Activated naive CD4-positive, alpha-beta T cell treated with Interleukin-2 at 50 U/mL for 16 hours (primary cell): ENCODE measurements around the gene MYO1G.
A peak's percentile ranks its signal among the peaks of the same experiment; 100 is the strongest.
"Not testable (repeated sequence)": the region's sequence is repeated elsewhere in the genome, so short reads cannot be mapped to it uniquely, and the experiment has no call there.

Experiments
- DNase-seq: peaks from one replicate; pipeline ENCODE4 v3.0.0-alpha.2; 2020

Gene MYO1G

DNA sequence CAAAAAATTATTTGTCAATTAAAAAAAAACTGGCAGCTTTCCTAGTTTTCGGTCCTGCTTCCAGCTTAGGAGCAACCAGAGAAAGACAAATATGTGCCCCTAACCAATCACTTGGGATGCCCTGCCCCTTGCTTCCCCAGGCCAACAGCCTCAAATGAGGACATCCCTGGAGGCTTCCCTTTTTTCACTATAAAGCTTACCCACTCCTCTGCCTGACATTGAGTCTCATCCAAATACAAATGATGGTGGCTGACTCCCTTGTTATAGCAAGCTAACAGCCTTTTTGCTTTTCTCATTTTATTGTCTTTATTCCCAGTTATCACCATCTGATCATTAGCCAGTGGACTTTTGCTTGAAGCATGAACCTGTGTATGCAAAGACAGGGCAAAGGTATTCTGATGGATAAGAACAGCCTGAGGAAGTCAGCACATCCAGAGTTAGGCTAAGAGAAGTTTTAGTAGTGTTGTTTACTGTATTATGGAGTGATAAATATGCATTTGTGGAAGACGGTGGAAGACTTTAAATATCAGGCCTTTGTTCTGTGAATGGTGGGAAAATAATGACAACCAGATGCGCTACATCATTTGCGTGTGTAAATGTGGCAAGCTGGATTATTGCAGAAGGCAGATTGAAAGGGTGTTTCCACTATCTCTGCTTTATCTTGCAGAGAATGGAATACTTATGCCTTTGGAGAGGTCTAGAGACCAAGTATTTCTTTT is 19.5 kb upstream of the MYO1G start:
- no peak for DNase-seq

DNA sequence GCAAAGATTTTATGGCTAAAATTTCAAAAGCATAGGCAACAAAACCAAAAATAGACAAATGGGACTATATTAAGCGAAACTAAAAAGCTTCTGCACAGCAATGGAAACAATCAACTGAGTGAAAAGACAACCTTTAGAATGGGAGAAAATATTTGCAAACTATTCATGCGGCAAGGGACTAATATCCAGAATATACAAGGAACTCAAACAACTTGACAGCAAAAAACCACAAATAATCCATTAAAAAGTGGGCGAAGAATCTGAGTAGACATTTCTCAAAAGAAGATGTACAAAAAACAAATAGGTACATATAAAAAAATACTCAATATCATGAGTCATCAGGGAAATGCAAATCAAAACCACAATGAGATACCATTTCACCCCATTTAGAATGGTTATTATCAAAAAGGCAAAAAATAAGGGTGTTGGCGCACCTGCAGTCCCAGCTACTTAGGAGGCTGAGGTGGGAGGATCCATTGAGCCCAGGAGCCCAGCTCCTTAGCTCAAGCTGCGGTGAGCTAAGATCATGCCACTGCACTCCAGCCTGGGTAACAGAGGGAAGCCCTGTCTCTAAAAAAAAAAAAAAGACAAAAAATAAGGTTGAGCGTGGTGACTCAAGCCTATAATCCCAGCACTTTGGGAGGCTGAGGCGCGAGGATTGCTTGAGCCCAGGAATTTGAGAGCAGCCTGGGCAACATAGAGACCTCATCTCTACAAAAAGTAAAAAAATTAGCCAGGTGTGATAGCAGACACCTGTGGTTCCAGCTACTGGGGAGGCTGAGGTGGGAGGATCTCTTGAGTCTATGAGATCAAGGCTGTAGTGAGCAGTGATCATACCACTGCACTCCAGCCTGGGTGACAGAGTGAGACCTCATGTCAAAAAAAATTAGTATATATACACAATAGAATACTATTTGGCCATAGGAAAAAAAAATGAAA is 17.0 kb upstream of the MYO1G start:
- DNase-seq: no peak

DNA sequence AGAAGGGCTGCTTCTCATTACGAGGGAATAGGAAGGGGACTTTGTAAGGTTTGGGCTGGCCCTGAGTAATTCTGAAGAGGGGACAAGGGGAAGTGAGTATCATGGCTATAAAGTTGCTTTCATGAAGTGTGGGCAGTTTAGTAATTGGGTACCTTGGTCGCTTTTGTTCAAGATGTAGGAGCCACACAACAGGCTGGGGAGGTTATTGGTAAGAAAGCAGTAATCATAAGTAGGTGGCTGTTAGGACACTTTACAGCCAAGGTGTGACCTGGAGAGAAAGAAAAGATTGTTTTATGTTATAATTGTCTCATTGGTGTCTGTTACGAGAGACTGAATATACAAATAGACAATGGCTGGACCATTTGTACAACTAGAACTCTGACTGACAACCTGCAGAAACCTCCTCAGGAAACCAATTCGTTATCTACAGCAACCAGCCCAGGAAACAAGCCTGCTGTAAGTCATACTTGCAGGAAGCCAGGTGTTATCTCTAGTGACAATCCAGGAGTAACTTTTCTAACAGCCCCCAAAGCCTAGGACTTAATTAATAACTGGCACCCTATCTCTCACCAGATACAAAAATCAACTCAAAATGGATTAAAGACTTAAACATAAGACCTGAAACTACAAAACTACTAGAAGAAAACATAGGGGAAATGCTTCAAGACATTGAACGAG is 16.2 kb upstream of the MYO1G start:
- no peak for DNase-seq

DNA sequence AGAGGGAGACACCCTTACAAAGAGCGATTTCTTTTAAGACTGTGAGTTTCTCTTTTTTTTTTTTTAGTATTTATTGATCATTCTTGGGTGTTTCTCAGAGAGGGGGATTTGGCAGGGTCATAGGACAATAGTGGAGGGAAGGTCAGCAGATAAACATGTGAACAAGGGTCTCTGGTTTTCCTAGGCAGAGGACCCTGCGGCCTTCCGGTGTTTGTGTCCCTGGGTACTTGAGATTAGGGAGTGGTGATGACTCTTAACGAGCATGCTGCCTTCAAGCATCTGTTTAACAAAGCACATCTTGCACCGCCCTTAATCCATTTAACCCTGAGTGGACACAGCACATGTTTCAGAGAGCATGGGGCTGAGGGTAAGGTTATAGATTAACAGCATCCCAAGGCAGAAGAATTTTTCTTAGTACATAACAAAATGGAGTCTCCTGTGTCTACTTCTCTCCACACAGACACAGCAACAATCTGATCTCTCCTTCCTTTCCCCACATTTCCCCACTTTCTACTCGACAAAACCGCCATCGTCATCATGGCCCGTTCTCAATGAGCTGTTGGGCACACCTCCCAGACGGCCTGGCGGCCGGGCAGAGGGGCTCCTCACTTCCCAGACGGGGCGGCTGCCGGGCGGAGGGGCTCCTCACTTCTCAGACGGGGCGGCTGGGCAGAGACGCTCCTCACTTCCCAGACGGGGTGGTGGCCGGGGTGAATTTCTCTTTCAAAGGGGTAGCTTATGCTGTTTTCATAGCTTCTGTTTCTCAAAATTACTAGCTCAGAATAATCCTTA is 13.4 kb upstream of the MYO1G start:
- not testable (repeated sequence) for DNase-seq

DNA sequence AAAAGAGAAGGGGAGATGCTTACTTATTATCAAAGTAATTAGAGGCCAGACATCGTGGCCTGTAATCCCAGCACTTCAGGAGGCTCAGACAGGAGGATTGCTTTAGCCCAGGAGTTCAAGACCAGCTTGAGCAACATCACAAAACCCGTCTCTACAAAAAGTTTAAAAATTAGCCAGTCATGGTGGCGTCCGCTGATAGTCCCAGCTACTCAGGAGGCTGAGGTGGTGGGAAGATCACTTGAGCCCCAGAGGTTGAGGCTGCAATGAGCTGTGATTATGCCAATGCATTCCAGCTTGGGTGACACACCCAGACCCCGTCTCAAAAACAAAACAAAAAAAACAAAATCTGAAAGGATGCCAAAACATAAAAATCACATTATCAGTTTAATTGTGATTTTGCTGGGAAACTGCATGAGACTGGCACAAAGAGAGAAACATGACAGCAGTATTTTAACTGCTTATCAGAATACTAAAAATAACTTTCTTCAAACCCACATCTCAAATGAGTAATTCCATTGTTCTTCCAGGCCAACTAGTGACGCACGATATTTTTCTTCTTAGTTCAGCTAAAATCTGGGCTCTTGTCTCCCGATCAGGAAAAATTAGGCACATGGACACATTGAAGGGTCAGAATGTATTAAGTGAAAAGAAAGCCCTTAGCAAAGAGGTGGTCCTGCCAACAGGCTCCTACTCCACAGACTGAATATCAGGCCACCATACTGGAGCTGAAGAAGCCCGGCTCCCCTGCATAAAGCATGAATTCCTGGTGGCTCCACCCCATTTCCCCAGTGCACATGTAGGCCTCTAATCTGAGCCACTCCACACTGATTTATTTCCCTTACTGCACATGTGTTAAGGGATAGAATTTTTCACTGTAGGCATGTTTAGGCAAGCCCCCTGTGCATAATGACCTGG is 11.6 kb upstream of the MYO1G start:
- DNase-seq: no peak

DNA sequence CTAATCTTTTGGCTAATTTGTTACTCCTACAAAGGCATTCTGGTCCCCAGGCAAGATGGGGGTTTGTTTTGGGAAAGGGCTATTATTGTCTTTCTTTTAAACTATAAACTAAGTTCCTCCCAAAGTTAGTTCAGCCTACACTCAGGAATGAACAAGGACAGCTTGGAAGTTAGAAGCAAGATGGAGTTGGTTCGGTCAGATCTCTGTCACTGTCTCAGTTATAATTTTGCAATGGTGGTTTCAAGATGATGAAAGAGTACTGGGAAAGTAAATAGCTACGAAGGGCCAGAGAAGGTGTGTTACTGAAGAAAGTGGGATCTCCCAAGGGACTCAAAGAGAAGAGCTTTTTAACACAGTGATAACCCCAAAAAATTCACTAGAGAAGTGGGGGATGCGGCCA is 10.3 kb upstream of the MYO1G start:
- no peak for DNase-seq

DNA sequence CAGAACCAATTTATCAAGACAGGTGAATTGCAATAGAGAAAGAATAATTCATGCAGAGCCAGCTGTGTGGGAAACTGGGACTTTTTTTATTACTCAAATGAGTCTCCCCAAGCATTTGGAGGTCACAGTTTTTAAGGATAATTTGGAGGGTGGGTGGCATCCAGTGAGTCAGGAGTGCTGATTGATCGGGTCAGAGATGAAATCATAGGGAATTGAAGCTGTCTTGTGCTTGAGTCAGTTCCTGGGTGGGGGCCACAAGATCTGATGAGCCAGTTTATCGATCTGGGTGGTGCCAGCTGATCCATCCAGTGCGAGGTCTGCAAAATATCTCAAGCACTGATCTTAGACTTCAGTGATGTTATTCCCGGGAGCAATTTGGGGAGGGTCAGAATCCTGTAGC is 9.9 kb upstream of the MYO1G start:
- no peak for DNase-seq

DNA sequence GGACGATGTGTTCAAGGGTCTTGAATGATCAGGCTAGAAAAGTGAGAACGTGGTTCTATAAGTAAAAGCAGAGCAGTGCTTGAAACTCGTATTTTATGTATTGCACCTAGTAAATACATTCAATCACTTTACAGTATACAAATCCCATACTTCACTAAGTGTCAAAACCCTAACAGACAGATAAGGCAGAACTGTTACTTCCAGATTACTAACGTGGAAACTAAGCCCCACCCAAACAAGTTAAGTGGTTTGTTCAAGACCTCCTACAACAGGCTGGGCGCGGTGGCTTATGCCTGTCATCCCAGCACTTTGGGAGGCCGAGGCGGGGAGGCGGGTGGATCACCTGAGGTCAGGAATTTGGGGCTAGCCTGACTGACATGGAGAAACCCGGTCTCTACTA is 9.2 kb upstream of the MYO1G start:
- DNase-seq: no peak

DNA sequence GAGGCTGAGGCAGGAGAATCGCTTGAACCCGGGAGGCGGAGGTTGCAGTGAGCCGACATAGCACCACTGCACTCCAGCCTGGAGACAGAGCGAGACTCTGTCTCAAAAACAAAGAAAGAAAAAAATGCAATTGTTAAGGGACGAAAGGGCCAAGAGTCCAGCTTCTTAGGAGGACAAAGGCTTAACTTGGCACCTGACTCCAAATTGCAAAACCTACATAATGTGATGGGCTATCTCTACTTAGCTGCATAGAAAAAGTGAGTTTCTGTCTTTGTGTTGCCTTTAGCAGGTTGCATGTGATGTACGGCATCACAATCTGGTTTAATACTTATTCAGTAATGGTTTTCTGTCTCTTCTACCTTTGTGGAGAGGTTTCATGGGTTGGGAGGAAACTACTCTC is 8.6 kb upstream of the MYO1G start:
- no peak for DNase-seq

DNA sequence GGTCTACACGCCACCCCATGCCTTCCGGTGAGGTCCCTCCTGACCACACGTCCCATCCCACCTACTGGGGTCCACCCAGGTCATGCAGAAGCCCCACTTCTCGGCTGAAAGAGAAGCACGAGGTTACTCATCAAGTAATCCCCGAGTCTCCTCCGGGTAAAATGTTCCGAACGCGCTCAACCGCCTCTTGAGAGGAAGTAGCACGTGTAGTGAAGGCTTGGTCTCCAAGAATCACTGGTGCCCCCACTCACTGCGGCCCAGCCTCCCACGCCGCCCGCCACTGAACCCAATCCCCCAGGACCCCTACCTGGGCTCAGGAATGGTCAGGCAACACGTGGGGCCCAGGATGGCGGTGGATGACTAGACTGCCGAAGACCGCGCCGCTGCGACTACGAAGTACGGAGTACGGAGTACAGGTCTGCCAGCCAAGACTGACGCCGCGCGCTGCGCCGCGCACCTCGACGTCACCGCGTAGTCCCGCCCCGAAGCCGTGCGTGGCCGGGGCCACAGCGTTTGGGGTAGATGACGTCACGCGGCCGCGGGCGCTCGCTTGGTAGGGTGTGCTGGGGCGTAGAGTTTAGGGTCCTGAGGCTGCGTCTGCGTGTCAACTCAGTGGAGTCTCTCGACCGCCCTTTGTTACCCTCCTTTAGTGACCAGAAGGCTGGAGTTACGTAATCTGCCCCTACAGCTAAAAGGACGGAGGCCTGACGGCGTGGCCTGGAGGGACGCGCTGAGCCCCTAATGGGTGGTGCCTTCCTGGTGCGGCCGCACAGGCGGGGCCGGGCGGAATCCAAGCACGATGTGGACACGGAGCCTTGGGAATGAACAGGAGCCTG is 7.6 kb upstream of the MYO1G start:
- peak; percentile 95 for DNase-seq

DNA sequence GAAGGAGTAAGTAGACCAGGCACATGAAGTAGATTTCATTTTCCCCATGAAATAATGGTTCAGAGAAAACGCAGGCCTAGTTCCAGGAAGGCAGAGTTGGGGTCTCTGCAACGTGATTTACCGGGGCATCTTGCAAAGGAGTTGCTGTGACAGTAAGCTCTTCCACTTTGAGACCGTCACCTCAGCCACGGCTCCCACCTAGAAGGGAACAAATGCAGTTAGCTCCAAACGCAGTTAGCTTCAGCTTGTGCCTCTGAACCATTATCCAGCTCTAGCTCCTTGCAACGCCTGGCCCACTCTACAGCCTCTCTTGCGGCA is 7.0 kb upstream of the MYO1G start:
- no peak for DNase-seq

DNA sequence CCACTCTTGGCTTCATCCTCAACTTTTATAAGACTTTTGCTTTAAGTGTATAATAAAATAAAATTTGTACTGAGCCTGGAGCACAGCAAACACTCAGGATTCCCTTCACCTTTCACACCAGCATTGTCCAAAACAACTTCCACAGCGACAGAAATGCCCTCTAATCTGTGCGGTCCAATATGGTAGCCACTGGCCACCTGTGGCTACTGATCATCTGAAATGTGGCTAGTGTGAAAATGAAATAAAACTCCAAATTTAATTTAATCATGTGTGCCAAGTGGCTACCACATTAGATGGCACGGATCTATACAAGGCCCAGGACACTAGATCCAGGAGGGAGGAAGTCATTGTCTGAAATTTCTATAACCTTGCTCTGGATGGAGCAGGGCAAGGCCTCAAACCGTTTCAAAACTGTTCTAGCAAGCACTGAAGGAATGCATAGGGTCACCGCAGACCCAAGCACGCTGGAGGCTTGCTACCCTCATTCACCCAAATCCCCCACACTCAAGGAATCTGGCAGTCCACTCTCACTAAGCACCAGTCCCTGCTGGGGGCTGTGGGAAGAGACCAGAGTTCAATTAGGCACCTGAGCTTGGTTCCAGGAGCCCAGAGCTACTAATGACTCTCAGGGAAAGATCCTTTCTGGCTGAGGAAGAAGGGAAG is 6.3 kb upstream of the MYO1G start:
- no peak for DNase-seq

DNA sequence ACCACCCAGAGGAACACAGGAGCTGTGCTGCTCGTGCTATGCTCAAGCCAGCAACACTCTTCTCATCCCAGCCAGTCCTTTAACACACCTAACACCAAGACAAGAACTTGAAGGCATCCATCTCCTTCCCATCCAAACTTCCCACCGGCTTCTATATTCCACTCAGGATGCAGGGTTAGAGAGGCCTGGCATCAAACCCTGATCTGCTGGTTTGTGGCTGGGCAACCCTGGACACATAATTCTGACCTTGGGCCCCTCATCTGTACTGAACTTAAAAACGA is 5.6 kb upstream of the MYO1G start:
- DNase-seq: no peak

DNA sequence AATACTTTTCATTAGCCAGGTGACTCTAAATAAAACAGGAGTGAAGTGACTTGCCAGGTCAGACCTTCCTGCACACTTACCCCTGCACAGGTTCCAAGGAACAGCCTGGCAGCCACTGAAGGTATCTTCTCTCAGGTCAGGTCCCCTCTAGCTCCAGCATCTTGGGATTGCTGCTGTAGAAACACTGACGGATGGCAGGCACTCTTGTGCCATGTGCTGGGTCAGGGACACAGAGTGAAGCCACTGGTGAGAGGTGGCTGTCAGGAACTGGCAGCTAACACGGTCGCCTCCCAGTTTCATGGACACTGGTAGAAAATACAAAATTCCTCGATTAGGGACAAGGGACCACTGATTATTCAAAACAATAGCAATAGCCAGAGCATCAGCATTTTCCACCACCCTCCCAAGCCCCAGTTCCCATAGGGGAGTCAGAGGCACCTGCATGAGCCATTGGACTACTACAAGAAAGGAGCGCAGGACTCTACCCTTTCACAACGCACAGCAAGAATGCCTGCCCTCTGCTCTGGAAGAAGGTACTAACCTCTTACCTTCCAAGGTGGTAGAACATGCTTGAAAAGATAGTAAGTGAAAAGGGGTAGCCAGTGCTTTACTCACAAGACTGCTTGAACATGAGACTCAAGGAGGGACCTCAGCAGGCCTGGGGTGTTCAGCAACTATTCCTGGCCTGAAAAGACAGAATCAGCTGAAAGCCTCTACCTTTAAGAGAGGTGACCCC is 5.1 kb upstream of the MYO1G start:
- DNase-seq: no peak

DNA sequence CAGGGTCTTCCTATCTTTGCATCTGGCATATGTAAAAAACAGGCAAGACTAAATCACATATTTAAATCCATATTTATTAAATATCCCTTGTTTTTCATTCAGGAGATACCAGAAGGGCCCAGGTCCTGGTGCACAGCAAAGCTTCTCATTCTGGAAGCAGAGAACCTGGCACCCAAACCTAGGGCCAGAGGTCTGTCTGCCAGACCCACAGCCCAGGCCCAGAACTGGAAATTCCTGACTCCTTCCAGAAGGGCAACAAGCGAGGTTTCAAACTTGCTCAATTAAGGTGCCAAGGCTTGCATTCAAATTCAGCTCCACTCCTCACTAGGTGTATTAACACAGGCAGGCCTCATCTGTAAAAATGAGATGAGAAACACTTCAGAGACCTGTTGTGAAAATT is 4.2 kb upstream of the MYO1G start:
- no peak for DNase-seq

DNA sequence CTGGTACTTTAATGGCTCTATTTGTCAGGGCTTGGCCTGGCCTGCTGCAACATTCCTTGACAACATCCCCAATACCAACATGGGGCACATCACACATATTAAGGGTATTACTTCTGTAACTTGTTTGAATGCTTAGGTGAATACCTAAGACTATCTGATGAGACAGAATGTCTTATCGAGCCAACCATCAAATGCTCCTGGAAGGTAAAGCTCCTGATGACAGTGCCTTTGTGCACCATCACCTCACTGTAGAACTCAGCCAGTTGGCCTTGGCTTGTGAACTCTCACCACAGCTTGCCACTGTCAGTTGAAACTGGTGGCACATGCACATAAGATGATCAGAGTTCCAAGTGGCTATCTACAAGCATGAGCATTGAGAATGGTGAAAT is 3.7 kb upstream of the MYO1G start:
- no peak for DNase-seq

DNA sequence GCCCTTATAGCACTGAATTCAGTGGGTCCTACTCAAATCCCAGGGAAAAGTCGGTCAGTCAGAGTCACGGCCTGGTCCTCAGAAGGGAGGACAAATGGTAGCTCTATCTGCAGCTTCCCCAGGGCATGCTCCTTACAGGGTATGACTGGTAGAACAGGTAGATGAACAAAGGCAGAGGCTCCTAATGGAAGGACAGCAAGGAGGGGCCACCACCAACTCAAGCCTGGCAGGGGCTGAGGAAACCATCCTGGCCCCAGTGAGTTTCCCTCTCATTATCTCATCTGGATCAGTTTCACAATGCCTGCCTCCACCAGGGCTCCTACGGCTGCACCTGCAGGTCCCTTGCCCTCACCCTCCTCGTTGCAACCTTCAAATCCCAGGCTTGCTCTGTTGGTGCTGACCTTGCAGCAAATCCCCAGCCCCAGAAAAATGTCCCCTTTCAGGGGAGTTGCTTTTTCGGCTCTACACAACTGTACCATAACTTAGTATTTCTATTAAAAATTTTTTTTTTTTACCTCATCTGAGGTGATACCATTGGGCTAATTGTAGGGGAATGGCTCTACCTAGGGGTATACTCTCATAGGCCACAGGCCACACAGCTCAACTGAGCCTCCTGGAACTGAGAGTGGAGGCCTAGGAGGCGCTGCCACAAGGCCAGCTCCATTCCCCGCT is 2.4 kb upstream of the MYO1G start:
- DNase-seq: no peak

DNA sequence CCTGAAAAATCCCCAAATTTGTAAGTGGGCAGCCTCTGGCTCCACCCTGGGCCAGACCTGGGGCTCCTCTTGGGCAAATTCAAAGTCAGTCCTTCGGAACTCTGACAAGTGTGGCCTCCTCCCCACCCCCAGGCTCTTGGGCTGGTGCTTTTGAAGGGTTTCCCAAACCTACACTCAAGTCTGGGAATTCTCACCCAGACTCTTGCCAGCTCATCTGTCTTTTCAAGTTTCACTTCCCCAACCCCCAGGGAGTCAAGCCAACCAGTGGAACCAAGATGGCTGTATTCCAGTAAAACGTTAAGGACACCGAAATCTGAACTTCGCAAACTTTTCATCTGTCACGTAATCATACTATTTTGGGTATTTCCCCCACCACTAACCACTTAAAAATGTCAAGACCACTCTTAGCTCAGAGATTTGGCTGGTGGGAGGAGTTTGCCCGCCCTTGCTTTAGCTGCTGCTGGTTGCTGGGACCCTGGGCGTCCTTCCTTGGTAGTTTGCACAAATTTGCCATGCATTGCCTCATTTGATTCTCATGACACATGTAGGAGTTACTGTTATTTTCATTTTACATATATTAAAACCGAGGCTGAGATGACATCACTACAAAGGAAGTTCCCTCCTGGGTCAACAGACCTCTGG is 1.7 kb upstream of the MYO1G start:
- DNase-seq: peak; percentile 90
